ENCODE data around the gene GPR148.
"Not testable (repeated sequence)": the region's sequence is repeated elsewhere in the genome, so short reads cannot be mapped to it uniquely, and the experiment has no call there.

DNA sequence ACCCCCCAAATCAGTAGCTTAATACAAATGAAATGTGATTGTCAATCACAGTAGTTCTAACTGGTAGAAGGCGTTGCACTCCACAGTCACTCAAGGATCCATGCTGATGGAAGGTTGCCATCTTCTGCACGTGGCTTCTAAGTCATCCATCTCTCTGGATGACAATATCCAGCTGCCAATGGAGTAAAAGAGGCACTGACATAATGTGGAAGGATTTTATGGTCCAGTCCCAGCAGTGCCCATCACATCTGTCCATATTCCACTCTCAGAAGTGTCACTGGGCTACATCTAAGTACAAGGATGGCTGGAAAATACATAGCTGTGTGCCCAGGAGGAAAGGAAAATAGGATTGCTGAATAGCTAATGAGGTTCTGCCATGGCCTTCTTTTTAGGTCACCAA lies 14.1 kb upstream of the GPR148 start:
- TF ChIP-seq, protein P1, sequence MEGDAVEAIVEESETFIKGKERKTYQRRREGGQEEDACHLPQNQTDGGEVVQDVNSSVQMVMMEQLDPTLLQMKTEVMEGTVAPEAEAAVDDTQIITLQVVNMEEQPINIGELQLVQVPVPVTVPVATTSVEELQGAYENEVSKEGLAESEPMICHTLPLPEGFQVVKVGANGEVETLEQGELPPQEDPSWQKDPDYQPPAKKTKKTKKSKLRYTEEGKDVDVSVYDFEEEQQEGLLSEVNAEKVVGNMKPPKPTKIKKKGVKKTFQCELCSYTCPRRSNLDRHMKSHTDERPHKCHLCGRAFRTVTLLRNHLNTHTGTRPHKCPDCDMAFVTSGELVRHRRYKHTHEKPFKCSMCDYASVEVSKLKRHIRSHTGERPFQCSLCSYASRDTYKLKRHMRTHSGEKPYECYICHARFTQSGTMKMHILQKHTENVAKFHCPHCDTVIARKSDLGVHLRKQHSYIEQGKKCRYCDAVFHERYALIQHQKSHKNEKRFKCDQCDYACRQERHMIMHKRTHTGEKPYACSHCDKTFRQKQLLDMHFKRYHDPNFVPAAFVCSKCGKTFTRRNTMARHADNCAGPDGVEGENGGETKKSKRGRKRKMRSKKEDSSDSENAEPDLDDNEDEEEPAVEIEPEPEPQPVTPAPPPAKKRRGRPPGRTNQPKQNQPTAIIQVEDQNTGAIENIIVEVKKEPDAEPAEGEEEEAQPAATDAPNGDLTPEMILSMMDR (IDR thresholded peaks at IDR 0.05), result not testable (repeated sequence)
- not testable (repeated sequence) for TF ChIP-seq POLR2AphosphoS5, EP300, POLR2A (IDR thresholded peaks at IDR 0.05)
